ENCODE data around the gene CLN6. TPM values are rescaled to one million over a fixed set of nuclear protein-coding genes. Genes with fewer than 3 reads are reported as not detected.

Gene CLN6
- total RNA-seq, 1 donor from 2014 or later = 35.3 TPM

DNA sequence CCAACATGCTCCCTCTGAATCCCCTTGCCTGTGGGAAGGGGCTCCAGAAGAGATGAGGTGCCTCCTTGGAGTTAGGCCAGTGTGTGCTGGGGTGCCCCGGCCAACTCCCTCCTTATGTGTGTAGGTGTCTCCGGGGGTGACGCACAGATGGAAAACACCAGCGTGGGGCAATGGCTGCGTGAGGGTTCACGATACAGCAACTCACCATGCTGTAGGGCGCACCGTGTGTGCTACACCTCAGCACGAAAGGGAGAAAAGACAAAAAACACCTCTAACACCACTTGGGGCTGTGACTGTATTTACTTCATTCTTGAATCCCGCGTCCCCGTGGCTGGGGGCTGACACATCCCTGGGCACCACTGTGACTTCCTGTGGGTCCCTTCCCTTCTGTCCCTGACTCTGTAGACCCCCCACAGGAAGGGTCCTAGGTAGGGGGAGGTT is 22.8 kb downstream of the CLN6 start:
- Mint-ChIP-seq H3K27ac (no peak overlapping the region), H3K9me3 (no peaks in the 10 kb centered on the region), H3K4me3 (no peak overlapping the region), H3K36me3 (peaks cover 1% of the 10 kb centered on the region), H3K4me1 (peaks cover 15% of the 10 kb centered on the region), H3K27me3 (ENCODE audit: low read depth) (no peaks in the 10 kb centered on the region)
- DNase-seq (ENCODE audit: low spot score in 2 of 2, unreplicated experiment in 2 of 2) = no peak
- TF ChIP-seq, protein P1, sequence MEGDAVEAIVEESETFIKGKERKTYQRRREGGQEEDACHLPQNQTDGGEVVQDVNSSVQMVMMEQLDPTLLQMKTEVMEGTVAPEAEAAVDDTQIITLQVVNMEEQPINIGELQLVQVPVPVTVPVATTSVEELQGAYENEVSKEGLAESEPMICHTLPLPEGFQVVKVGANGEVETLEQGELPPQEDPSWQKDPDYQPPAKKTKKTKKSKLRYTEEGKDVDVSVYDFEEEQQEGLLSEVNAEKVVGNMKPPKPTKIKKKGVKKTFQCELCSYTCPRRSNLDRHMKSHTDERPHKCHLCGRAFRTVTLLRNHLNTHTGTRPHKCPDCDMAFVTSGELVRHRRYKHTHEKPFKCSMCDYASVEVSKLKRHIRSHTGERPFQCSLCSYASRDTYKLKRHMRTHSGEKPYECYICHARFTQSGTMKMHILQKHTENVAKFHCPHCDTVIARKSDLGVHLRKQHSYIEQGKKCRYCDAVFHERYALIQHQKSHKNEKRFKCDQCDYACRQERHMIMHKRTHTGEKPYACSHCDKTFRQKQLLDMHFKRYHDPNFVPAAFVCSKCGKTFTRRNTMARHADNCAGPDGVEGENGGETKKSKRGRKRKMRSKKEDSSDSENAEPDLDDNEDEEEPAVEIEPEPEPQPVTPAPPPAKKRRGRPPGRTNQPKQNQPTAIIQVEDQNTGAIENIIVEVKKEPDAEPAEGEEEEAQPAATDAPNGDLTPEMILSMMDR (IDR thresholded peaks at IDR 0.05; ENCODE audit: unreplicated experiment) = no peak

DNA sequence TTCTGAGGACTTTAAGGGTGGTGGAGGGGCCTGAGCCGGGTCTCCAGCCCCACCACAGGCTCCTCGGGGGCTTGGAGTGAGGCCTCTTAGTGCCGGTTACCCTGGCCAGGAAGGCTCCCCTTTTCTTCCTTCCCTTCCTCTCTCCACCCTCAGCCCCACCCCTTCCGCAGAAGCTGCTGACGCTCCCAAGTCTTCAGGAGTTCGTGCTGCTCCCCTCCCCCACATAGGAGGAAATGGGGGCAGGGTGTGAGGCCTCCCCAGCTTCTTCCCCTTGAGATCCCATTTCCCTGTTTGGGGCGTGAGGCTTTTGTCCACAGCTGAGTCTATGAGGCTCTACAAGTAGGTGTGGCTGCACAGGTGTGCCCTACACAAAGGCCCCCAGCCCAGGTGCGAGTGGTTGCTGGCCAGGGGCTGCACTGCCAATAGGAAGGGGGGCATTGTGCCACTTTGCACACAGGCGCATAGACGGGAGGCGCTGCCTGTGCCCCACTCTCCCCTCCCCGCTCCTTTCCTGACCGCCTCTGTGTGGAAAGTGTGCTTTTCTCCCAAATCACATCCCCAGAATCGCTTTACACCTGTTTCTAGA is 23.5 kb downstream of the CLN6 start:
- Mint-ChIP-seq H3K27ac (no peak overlapping the region), H3K27me3 (ENCODE audit: low read depth) (no peaks in the 10 kb centered on the region), H3K36me3 (peaks cover under 1% of the 10 kb centered on the region), H3K4me3 (no peak overlapping the region), H3K9me3 (no peaks in the 10 kb centered on the region), H3K4me1 (peaks cover 19% of the 10 kb centered on the region)
- no peak for DNase-seq (ENCODE audit: low spot score in 2 of 2, unreplicated experiment in 2 of 2)
- TF ChIP-seq, protein P1 (IDR thresholded peaks at IDR 0.05; ENCODE audit: unreplicated experiment) = no peak

DNA sequence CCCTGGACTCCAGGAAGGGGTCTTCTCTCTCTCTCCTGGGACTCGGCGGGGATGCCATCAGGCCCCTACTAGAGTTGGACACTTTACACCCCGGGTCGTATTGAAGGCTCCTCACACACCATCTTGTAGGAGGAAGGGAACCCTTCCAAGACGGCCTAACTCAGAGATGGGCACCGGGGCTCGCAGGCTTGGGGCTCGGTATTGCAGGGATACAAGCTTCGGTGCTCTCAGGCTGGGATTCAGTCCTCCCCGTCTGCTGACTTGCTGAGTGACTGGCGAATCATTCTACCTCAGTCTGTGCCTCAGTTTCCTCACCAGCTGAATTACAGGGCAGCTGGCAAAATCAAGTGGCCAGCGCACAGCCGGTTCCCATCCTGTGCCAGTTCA is 24.0 kb downstream of the CLN6 start:
- Mint-ChIP-seq H3K9me3 (no peaks in the 10 kb centered on the region), H3K4me3 (no peak overlapping the region), H3K27me3 (ENCODE audit: low read depth) (no peaks in the 10 kb centered on the region), H3K36me3 (no peaks in the 10 kb centered on the region), H3K27ac (no peak overlapping the region), H3K4me1 (peaks cover 23% of the 10 kb centered on the region)
- DNase-seq (ENCODE audit: low spot score in 2 of 2, unreplicated experiment in 2 of 2) = no peak
- TF ChIP-seq, protein P1 (IDR thresholded peaks at IDR 0.05; ENCODE audit: unreplicated experiment) = no peak

DNA sequence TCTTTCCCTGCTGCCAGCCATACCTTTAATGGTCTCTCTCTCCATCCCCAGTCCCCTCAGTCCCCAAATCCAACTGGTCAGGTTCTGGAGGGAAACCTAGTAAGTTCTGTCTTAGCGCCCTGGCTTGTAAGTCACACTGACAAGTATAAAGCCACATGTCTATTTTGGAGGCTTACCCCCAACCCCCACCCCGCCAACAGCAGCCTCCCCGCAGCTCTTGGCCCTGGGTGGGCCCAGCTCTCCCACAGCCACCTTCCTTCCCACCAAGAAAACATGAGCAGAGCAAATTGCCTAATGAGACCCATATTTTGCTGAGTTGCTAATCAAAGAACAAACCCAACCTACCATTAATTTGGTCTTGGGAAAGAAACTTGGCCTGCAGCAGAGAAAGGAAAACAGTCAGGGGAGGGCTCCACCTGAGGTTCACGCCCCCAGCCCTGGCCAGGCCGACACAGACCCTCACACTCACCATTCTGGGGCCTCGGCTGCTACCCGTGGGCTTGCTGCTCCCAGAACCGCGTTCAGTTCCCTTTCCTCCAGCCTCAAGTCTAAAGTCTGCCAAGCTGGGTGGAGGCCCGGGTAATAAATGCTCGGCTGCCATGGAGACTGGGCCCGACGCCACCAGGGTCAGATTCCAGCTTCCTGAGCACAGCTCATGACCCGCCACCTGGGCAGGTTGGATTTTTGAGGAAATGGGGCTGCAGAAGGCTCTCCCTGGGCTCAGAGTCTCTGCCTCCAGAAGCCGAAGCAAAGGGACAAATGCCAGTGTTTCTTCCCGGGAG is 24.6 kb downstream of the CLN6 start, which contains the start of gene CALML4:
Gene CALML4 (minus strand): TSS at position 557 of the 782 bp plus-strand sequence. CDS start 85 bp downstream, at position 472.
- no peaks in the 10 kb centered on the region for H3K36me3 Mint-ChIP-seq
- no peak for DNase-seq (ENCODE audit: low spot score in 2 of 2, unreplicated experiment in 2 of 2)
- TF ChIP-seq, protein P1 (IDR thresholded peaks at IDR 0.05; ENCODE audit: unreplicated experiment) = no peak
- H3K9me3 Mint-ChIP-seq = no peaks in the 10 kb centered on the region
- H3K4me3 Mint-ChIP-seq = no peak within 1 kb of the TSS
- H3K4me1 Mint-ChIP-seq = peaks cover 27% of the 10 kb centered on the region
- no peaks in the 10 kb centered on the region for H3K27me3 Mint-ChIP-seq (ENCODE audit: low read depth)
- peak within 1 kb of the TSS; percentile 8 for H3K27ac Mint-ChIP-seq

DNA sequence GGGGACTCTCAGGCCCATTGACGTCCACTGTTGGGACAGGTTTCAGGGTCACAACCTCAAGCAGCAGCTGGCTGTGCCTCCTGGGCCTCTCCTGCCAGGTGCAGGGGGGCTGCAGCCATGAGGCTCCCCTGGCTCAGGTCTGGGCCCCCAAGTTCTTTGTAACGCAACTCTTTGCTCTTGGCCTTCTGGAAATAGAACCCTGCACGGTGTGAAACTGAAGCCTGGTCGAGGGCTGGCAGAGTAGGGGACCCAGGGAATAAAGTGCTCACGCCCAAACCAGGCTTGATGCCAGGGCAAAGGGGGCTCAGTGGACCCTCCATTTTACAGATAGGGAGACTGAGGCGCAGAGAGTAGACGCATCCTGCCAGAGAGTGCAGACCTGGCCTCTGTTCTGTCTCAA is 25.2 kb downstream of the CLN6 start:
- no peak for DNase-seq (ENCODE audit: low spot score in 2 of 2, unreplicated experiment in 2 of 2)
- Mint-ChIP-seq H3K27me3 (ENCODE audit: low read depth) (no peaks in the 10 kb centered on the region), H3K9me3 (no peaks in the 10 kb centered on the region), H3K36me3 (no peaks in the 10 kb centered on the region), H3K27ac (no peak overlapping the region), H3K4me1 (peaks cover 31% of the 10 kb centered on the region), H3K4me3 (no peak overlapping the region)
- TF ChIP-seq, protein P1 (IDR thresholded peaks at IDR 0.05; ENCODE audit: unreplicated experiment) = no peak

Data from mesothelial cell of epicardium (in vitro differentiated cells).